ENCODE measurements around the gene NEK8.

DNA sequence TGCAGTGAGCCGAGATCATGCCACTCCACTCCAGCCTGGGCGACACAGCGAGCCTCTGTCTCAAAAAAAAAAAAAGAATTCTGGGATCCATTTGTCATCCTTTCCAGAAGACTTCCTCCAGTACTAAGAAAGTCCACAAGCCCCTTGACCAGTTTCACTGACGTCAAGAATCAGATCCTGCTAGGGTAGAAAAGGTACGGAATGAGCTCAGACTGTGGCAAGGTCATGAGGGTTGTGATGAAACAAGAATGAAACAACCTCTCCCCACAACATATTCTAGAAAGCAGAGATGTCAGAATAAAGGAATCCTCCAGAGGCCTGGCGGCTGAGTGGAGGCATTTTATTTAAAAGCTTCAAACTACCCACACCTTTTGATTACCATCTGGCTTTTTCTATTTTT is 45.1 kb downstream of the NEK8 start:
- TF ChIP-seq TAF1 (IDR thresholded peaks at IDR 0.05; ENCODE audit: borderline replicate concordance, insufficient read depth, low read length) (no peak), POLR2AphosphoS5 (IDR thresholded peaks at IDR 0.05; ENCODE audit: low read depth, low read length) (no peak), FOXP2 (optimal IDR thresholded peaks at IDR 0.05; ENCODE audit: borderline replicate concordance, extremely low read depth, extremely low read length, insufficient read depth) (no peak), SIN3A (IDR thresholded peaks at IDR 0.05; ENCODE audit: borderline replicate concordance, insufficient read depth, low read length) (no peak)
- TF ChIP-seq, protein P1, sequence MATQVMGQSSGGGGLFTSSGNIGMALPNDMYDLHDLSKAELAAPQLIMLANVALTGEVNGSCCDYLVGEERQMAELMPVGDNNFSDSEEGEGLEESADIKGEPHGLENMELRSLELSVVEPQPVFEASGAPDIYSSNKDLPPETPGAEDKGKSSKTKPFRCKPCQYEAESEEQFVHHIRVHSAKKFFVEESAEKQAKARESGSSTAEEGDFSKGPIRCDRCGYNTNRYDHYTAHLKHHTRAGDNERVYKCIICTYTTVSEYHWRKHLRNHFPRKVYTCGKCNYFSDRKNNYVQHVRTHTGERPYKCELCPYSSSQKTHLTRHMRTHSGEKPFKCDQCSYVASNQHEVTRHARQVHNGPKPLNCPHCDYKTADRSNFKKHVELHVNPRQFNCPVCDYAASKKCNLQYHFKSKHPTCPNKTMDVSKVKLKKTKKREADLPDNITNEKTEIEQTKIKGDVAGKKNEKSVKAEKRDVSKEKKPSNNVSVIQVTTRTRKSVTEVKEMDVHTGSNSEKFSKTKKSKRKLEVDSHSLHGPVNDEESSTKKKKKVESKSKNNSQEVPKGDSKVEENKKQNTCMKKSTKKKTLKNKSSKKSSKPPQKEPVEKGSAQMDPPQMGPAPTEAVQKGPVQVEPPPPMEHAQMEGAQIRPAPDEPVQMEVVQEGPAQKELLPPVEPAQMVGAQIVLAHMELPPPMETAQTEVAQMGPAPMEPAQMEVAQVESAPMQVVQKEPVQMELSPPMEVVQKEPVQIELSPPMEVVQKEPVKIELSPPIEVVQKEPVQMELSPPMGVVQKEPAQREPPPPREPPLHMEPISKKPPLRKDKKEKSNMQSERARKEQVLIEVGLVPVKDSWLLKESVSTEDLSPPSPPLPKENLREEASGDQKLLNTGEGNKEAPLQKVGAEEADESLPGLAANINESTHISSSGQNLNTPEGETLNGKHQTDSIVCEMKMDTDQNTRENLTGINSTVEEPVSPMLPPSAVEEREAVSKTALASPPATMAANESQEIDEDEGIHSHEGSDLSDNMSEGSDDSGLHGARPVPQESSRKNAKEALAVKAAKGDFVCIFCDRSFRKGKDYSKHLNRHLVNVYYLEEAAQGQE (IDR thresholded peaks at IDR 0.05; ENCODE audit: insufficient read depth in 1 of 2, low read depth in 2 of 2, low read length in 2 of 2) = no peak

Data from PFSK-1 (cell line).